Ascending aorta (tissue), 2 donors: ENCODE measurements around the gene NRXN3. TPM values are rescaled to one million over a fixed set of nuclear protein-coding genes. Genes with fewer than 3 reads are reported as not detected.

Experiments used
- DNase-seq, 2 donors: peaks; one replicate each; pipeline ENCODE4 v3.0.0-alpha.2; 2019; ENCODE audit warnings: low spot score in 2 of 2
- H3K27ac ChIP-seq, 2 donors: fragments of 200-600 bp; sonication (generic); one replicate each; pipeline ENCODE4 v1.5.1; 2016 to 2017; ENCODE audit warnings: mild to moderate bottlenecking in 1 of 2
- H3K27me3 ChIP-seq: fragments of 200-600 bp; sonication (generic); one replicate; pipeline ENCODE4 v1.5.1; 2017
- H3K36me3 ChIP-seq, 2 donors: fragments of 200-600 bp; sonication (generic); one replicate each; pipeline ENCODE4 v1.5.1; 2016
- H3K4me1 ChIP-seq, 2 donors: fragments of 200-600 bp; sonication (generic); one replicate each; pipeline ENCODE4 v1.5.1; 2016 to 2017; ENCODE audit warnings: mild to moderate bottlenecking in 1 of 2
- H3K4me3 ChIP-seq, 2 donors: fragments of 200-600 bp; sonication (generic); one replicate each; pipeline ENCODE4 v1.5.1; 2016 to 2017; ENCODE audit warnings: mild to moderate bottlenecking in 1 of 2
- H3K9me3 ChIP-seq, 2 donors: fragments of 200-600 bp; sonication (generic); one replicate each; pipeline ENCODE4 v1.5.1; 2016
- intact Hi-C: fragments of 100-400 bp; cut with DNase I; formaldehyde crosslinking; loops from one replicate; pipeline ENCODE4 v1.15.1; 2023
- total RNA-seq: library from RNA; depleted of rRNA; stranded (reverse); fragments of >200 nt; gene quantifications from one replicate; pipeline ENCODE4 v1.1.0, GENCODE V29; 2016
- TF ChIP-seq, protein P1 (sequence below), 3 experiments: fragments of 200-600 bp in 2 of 3; fragments of 450-650 bp in 1 of 3; sonication (generic) in 2 of 3; IDR thresholded peaks; one replicate each; pipeline ENCODE4 v1.5.1; 2016 to 2019; ENCODE audit warnings: antibody characterized with exemption in 3 of 3, mild to moderate bottlenecking in 1 of 3, moderate library complexity in 1 of 3

Gene NRXN3
- total RNA-seq, 1 donor from 2014 or later, result 21.0 TPM

DNA sequence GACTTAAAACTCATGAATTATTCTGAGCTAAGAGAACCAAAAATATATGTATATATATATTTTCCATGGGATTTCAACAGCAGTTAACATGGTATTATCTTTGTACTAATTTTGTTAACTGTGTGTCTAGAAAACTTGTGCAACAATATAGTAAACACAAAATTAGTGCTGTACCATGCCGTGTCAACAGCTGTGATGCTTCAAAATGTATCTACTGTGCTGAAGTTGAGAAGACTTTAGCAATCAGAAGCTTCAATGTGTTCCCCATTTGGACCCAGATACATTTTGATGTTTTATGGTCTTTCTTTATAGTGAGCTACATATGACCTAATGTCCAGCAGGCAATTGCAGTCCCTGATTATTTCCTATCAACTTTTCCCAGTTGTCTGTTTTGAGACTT lies 1635.5 kb downstream of the NRXN3 start:
- H3K27ac ChIP-seq, result no peak overlapping the region
- TF ChIP-seq, protein P1, sequence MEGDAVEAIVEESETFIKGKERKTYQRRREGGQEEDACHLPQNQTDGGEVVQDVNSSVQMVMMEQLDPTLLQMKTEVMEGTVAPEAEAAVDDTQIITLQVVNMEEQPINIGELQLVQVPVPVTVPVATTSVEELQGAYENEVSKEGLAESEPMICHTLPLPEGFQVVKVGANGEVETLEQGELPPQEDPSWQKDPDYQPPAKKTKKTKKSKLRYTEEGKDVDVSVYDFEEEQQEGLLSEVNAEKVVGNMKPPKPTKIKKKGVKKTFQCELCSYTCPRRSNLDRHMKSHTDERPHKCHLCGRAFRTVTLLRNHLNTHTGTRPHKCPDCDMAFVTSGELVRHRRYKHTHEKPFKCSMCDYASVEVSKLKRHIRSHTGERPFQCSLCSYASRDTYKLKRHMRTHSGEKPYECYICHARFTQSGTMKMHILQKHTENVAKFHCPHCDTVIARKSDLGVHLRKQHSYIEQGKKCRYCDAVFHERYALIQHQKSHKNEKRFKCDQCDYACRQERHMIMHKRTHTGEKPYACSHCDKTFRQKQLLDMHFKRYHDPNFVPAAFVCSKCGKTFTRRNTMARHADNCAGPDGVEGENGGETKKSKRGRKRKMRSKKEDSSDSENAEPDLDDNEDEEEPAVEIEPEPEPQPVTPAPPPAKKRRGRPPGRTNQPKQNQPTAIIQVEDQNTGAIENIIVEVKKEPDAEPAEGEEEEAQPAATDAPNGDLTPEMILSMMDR (IDR thresholded peaks at IDR 0.05), result no peak
- no peak overlapping the region for H3K4me3 ChIP-seq
- no peak for DNase-seq
- no peaks in the 10 kb centered on the region for H3K9me3 ChIP-seq
- H3K27me3 ChIP-seq, result no peaks in the 10 kb centered on the region
- H3K36me3 ChIP-seq, result no peaks in the 10 kb centered on the region
- no peaks in the 10 kb centered on the region for H3K4me1 ChIP-seq
- intact Hi-C loops, result no loop called here

- no peak for DNase-seq
- H3K4me3 ChIP-seq, result no peak overlapping the region
- H3K27me3 ChIP-seq, result no peaks in the 10 kb centered on the region
- intact Hi-C loops, result no loop called here
- H3K36me3 ChIP-seq, result no peaks in the 10 kb centered on the region
- no peaks in the 10 kb centered on the region for H3K4me1 ChIP-seq
- H3K9me3 ChIP-seq, result no peaks in the 10 kb centered on the region
- H3K27ac ChIP-seq, result no peak overlapping the region
- TF ChIP-seq, protein P1 (IDR thresholded peaks at IDR 0.05), result no peak
Measured at GRCh38 chr14:79809849-79810612, 1639.9 kb downstream of the NRXN3 start.

DNA sequence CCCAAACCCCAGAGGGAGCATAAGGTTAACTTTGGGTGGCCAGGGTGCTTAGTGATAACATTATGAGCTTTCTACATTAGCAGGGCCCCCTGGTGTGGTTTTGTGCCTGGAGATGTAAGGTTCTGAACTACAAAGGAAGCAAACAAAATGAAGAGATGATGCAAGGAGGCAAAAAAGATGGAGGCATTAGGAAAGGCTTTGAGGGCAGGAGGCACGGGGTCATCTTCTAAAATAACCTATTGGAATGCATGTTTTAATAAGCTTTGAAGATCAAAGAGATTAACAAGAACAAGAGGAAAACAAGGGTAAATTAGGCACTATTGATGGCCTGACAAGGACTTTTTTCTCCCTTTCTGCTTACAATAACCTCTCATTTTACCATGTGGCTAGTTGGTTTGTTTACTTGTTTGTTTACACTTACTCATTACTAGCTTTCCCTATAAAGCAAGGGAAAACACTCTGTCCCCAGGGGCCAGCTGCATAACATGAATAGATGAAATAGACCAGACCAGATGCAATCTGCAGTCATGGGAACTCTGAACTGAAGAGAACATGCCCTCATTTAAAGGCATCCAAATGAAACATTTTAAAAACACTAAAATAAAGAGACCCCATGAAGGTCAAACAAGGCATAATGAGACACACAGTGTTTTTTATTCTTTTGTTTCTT lies 1650.8 kb downstream of the NRXN3 start:
- H3K9me3 ChIP-seq, result no peaks in the 10 kb centered on the region

GRCh38 chr14:79822034-79822433 lies 1651.9 kb downstream of the NRXN3 start:
- TF ChIP-seq, protein P1 (IDR thresholded peaks at IDR 0.05), result no peak
- Histone ChIP-seq H3K9me3 (no peaks in the 10 kb centered on the region), H3K4me1 (no peaks in the 10 kb centered on the region), H3K4me3 (no peak overlapping the region), H3K27ac (no peak overlapping the region), H3K36me3 (no peaks in the 10 kb centered on the region), H3K27me3 (no peaks in the 10 kb centered on the region)
- no peak for DNase-seq
- intact Hi-C loops, result no loop called here

More for the DNA sequence above, 1650.8 kb downstream of the NRXN3 start:
- intact Hi-C loops, result no loop called here
- Histone ChIP-seq H3K27me3 (no peaks in the 10 kb centered on the region), H3K4me3 (no peak overlapping the region), H3K4me1 (no peaks in the 10 kb centered on the region), H3K27ac (no peak overlapping the region), H3K36me3 (no peaks in the 10 kb centered on the region)
- DNase-seq, result no peak
- TF ChIP-seq, protein P1 (IDR thresholded peaks at IDR 0.05), result no peak

GRCh38 chr14:79825046-79825521 lies 1654.9 kb downstream of the NRXN3 start:
- no peak overlapping the region for H3K27ac ChIP-seq
- intact Hi-C loops, result no loop called here

More at GRCh38 chr14:79825046-79825521, 1654.9 kb downstream of the NRXN3 start:
- no peak for DNase-seq
- Histone ChIP-seq H3K4me3 (no peak overlapping the region), H3K9me3 (no peaks in the 10 kb centered on the region), H3K4me1 (no peaks in the 10 kb centered on the region), H3K36me3 (no peaks in the 10 kb centered on the region), H3K27me3 (no peaks in the 10 kb centered on the region)
- TF ChIP-seq, protein P1 (IDR thresholded peaks at IDR 0.05), result no peak
